ENCODE results near the gene SCML1.

SCML1 gene

DNA sequence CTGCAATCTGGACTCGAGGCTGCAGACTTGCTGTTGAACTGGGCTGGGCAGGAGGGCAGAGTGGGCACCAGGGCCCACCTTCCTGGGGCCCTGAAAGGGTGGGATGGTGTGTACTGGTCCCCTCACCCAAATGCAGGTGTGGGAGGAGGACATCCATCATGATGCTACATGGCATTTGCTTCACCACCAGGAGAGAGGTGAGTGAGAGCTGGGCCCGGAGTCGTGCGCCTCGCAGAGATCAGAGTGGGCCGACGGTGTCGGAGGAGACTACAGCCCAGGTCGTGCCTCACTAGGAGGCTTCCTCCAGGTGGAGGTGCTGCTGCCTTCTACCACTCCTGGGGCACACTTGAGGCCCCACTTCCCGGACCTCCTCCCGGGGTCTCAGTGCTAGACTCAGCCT lies 50.3 kb downstream of the SCML1 start:
- Histone ChIP-seq H3K4me1 (ENCODE audit: control insufficient read depth, insufficient read depth, low read length) (no peaks in the 10 kb centered on the region), H3K9me3 (ENCODE audit: control insufficient read depth, low read length) (no peaks in the 10 kb centered on the region), H3K27me3 (ENCODE audit: control insufficient read depth, insufficient read depth, low read length, poor library complexity, severe bottlenecking) (no peaks in the 10 kb centered on the region), H3K4me3 (ENCODE audit: insufficient read depth, low read depth, low read length) (no peak overlapping the region), H3K36me3 (ENCODE audit: control insufficient read depth, insufficient read depth, low read length) (no peaks in the 10 kb centered on the region), H3K27ac (ENCODE audit: insufficient read depth, low read depth, low read length, poor library complexity, severe bottlenecking) (no peak overlapping the region)
- WGBS, 2 experiments: 97 to 99% methylated on average over 11 of the region's 11 CpGs

DNA sequence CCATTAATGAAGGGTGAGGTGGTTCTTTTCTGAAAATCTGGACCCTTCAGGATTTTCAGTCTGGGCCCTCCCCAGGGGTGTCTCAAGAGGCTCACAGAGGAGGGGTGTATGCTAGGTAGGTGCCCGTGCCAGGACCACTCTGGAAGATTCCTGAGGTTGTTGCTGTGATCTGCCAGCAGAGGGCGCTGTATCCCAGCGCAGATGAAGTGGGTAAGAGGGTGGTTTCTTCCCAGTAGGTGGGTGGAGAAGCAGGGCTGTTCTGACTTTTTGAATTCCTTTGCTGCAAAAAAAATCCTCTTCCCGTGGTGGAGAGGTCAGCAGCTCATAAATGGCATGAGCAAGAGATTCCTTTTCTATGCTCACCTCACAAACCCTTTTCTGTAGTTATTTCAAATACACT lies 51.1 kb downstream of the SCML1 start:
- Histone ChIP-seq H3K36me3 (ENCODE audit: control insufficient read depth, insufficient read depth, low read length) (no peaks in the 10 kb centered on the region), H3K9me3 (ENCODE audit: control insufficient read depth, low read length) (no peaks in the 10 kb centered on the region), H3K27me3 (ENCODE audit: control insufficient read depth, insufficient read depth, low read length, poor library complexity, severe bottlenecking) (no peaks in the 10 kb centered on the region), H3K4me1 (ENCODE audit: control insufficient read depth, insufficient read depth, low read length) (no peaks in the 10 kb centered on the region), H3K4me3 (ENCODE audit: insufficient read depth, low read depth, low read length) (no peak overlapping the region), H3K27ac (ENCODE audit: insufficient read depth, low read depth, low read length, poor library complexity, severe bottlenecking) (no peak overlapping the region)
- 19 to 27% methylated on average over 4 of the region's 4 CpGs for WGBS, 2 experiments

DNA sequence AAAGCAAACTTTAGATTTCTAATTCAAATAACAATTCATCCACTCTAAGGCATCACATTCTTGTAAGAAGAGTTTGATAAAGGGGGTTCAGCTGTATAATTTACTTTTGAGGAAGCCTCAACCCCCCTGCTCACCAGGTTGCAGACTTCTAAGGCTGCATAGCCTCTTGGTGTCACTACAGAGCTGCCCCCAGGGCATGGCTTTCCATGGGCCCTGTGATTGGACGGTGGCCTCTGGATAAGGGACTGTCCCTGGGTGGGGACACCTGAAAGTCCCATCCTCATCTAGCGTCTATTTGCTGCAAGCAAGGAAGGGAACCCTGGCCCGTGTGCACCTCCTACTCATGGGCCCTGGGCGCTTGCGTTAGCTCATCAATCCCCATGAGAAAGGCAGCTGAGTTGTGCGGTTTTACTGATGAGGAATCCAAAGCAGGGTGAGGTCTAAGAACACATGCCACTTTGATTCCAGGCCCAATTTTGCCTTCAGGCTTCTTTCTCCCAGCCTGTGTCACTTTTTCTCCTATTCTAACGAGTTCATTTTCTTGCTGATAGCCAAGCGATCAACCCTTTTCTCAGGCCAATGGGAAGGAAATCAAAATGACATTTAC lies 51.8 kb downstream of the SCML1 start:
- no peaks in the 10 kb centered on the region for H3K36me3 ChIP-seq (ENCODE audit: control insufficient read depth, insufficient read depth, low read length)
- H3K4me3 ChIP-seq (ENCODE audit: insufficient read depth, low read depth, low read length): no peak overlapping the region
- H3K4me1 ChIP-seq (ENCODE audit: control insufficient read depth, insufficient read depth, low read length): no peaks in the 10 kb centered on the region
- no peaks in the 10 kb centered on the region for H3K27me3 ChIP-seq (ENCODE audit: control insufficient read depth, insufficient read depth, low read length, poor library complexity, severe bottlenecking)
- no peaks in the 10 kb centered on the region for H3K9me3 ChIP-seq (ENCODE audit: control insufficient read depth, low read length)
- 90 to 93% methylated on average over 8 of the region's 8 CpGs for WGBS, 2 experiments
- no peak overlapping the region for H3K27ac ChIP-seq (ENCODE audit: insufficient read depth, low read depth, low read length, poor library complexity, severe bottlenecking)

DNA sequence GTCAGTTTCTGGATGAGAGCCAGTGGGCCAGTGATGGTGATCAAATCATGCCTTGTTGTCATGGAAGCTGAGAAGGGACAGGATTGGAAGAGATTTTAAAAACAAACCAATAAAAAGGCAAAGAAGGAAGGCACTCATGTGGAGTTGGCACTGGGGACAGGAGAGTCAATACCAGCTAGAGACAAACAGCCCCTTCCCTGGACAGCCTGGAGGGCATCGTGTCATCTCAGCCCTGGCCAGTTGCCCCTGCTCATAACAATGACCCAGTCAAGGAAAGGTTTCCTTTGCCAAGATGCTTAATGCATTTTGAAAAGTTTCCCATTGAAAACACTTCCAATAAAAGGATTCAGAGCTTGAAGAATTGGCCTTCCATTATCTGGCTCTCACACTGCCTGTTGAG lies 55.5 kb downstream of the SCML1 start:
- no peaks in the 10 kb centered on the region for H3K9me3 ChIP-seq (ENCODE audit: control insufficient read depth, low read length)
- H3K27me3 ChIP-seq (ENCODE audit: control insufficient read depth, insufficient read depth, low read length, poor library complexity, severe bottlenecking): no peaks in the 10 kb centered on the region
- 92% methylated on average over 1 of the region's 1 CpG for WGBS, 2 experiments
- no peaks in the 10 kb centered on the region for H3K36me3 ChIP-seq (ENCODE audit: control insufficient read depth, insufficient read depth, low read length)
- no peaks in the 10 kb centered on the region for H3K4me1 ChIP-seq (ENCODE audit: control insufficient read depth, insufficient read depth, low read length)
- no peak overlapping the region for H3K27ac ChIP-seq (ENCODE audit: insufficient read depth, low read depth, low read length, poor library complexity, severe bottlenecking)
- H3K4me3 ChIP-seq (ENCODE audit: insufficient read depth, low read depth, low read length): no peak overlapping the region

DNA sequence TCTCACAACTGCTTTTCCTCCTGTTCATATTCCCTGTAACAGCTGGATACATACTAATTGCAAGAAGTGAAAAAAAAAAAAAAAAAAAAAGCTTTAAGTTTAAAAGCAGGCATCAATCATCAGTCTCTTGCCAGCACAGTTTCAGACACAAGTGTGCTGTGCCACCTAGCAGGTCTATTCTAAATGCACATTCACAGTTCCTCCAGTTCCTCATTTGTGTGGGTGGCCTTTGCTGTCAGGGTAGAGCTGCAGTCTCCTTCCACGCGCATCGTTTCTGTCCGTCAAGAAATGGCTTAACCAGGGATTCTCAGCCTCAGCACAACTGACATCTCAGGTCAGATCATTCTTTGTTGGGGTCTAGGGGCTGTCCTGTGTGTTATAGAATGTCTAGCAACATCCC lies 61.6 kb downstream of the SCML1 start:
- H3K27ac ChIP-seq (ENCODE audit: insufficient read depth, low read depth, low read length, poor library complexity, severe bottlenecking): no peak overlapping the region
- 95 to 100% methylated on average over 4 of the region's 4 CpGs for WGBS, 2 experiments
- no peak overlapping the region for H3K4me3 ChIP-seq (ENCODE audit: insufficient read depth, low read depth, low read length)

DNA sequence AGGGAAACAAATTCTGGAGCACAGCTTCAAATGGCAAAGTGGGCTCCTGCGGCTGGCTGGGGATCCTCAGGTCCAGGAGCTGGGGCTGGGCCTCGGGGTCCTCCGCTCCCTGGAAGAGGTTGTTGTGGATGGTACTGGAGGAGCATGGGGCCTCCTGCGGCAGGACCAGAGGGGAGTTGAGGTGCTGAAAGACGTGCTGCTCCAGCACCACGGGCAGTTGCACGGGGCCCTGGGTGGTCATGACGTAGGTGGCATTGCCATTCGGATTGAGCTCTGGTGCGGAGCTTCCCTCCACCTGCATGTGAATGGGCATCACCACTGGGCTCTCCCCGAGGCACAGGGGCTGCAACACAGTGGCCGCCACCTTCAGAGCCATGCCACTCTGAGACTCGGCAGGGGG lies 64.1 kb downstream of the SCML1 start:
- no peaks in the 10 kb centered on the region for H3K9me3 ChIP-seq (ENCODE audit: control insufficient read depth, low read length)
- H3K27me3 ChIP-seq (ENCODE audit: control insufficient read depth, insufficient read depth, low read length, poor library complexity, severe bottlenecking): no peaks in the 10 kb centered on the region
- 93 to 95% methylated on average over 13 of the region's 13 CpGs for WGBS, 2 experiments
- no peak overlapping the region for H3K27ac ChIP-seq (ENCODE audit: insufficient read depth, low read depth, low read length, poor library complexity, severe bottlenecking)
- peaks cover 5% of the 10 kb centered on the region for H3K4me1 ChIP-seq (ENCODE audit: control insufficient read depth, insufficient read depth, low read length)
- no peaks in the 10 kb centered on the region for H3K36me3 ChIP-seq (ENCODE audit: control insufficient read depth, insufficient read depth, low read length)
- no peak overlapping the region for H3K4me3 ChIP-seq (ENCODE audit: insufficient read depth, low read depth, low read length)

More for the DNA sequence above, 61.6 kb downstream of the SCML1 start:
- Histone ChIP-seq H3K4me1 (ENCODE audit: control insufficient read depth, insufficient read depth, low read length) (peaks cover 5% of the 10 kb centered on the region), H3K27me3 (ENCODE audit: control insufficient read depth, insufficient read depth, low read length, poor library complexity, severe bottlenecking) (no peaks in the 10 kb centered on the region), H3K36me3 (ENCODE audit: control insufficient read depth, insufficient read depth, low read length) (no peaks in the 10 kb centered on the region), H3K9me3 (ENCODE audit: control insufficient read depth, low read length) (no peaks in the 10 kb centered on the region)

DNA sequence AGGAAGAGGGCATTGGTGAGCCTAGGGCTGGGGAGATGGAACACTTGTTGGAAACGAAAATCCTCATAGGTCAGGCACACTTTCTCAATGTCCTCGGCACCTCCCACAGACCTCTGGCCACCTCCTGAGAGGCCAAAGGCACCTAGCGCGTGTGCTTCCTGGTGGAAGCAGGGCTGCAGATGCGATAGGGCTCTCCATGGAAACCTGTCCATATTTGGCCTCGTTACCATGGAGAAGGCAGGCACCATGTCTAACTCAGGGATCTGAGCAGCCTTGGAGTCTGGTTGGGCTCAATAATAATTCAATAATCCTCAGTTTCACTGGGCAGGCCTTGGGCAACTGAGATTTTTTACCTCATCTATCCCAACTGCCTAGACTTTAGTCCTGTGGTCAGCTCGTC lies 65.5 kb downstream of the SCML1 start:
- no peaks in the 10 kb centered on the region for H3K36me3 ChIP-seq (ENCODE audit: control insufficient read depth, insufficient read depth, low read length)
- no peak overlapping the region for H3K27ac ChIP-seq (ENCODE audit: insufficient read depth, low read depth, low read length, poor library complexity, severe bottlenecking)
- no peaks in the 10 kb centered on the region for H3K27me3 ChIP-seq (ENCODE audit: control insufficient read depth, insufficient read depth, low read length, poor library complexity, severe bottlenecking)
- no peak overlapping the region for H3K4me3 ChIP-seq (ENCODE audit: insufficient read depth, low read depth, low read length)
- no peaks in the 10 kb centered on the region for H3K9me3 ChIP-seq (ENCODE audit: control insufficient read depth, low read length)
- H3K4me1 ChIP-seq (ENCODE audit: control insufficient read depth, insufficient read depth, low read length): peaks cover 5% of the 10 kb centered on the region
- WGBS, 2 experiments: 87 to 89% methylated on average over 7 of the region's 7 CpGs

DNA sequence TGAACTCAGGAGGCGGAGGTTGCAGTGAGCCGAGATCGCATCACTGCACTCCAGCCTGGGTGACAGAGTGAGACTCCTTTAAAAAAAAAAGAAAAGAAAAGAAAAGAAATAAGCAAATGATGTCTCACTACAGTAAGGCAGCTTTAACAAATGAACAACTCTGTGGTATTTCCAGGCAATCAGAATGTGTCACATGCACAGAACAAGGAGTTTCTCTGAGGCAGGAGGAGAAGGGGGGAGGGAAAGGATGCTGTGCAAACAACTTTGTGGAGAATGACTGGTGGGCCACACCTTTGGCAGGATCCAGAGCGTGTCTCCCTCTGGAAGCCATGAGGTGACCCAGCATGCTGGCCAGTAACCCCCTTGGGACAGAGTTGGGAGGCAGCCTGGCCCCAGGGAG lies 66.2 kb downstream of the SCML1 start:
- Histone ChIP-seq H3K27me3 (ENCODE audit: control insufficient read depth, insufficient read depth, low read length, poor library complexity, severe bottlenecking) (no peaks in the 10 kb centered on the region), H3K36me3 (ENCODE audit: control insufficient read depth, insufficient read depth, low read length) (no peaks in the 10 kb centered on the region), H3K4me1 (ENCODE audit: control insufficient read depth, insufficient read depth, low read length) (peaks cover 5% of the 10 kb centered on the region), H3K27ac (ENCODE audit: insufficient read depth, low read depth, low read length, poor library complexity, severe bottlenecking) (no peak overlapping the region), H3K4me3 (ENCODE audit: insufficient read depth, low read depth, low read length) (no peak overlapping the region), H3K9me3 (ENCODE audit: control insufficient read depth, low read length) (no peaks in the 10 kb centered on the region)
- WGBS, 2 experiments: 95 to 97% methylated on average over 4 of the region's 4 CpGs

Data from ectodermal cell (in vitro differentiated cells).